HCT116 (cell line): ENCODE results near the gene KAZN. TPM values are rescaled to one million over a fixed set of nuclear protein-coding genes. Genes with fewer than 3 reads are reported as not detected.

Experiments
- ATAC-seq: fragments of 200-7000 bp; cut with Tn5 transposase; 2 replicates; pipeline ENCODE4 v1.9.1; 2020; ENCODE audit warnings: mild to moderate bottlenecking, moderate library complexity
- BruUV-seq: library from RNA; stranded (reverse); fragments of 400-500 nt; replicated peaks from 2 replicates; lab custom pipeline; 2021; lab: Mats Ljungman, UMichigan
- CTCF ChIA-PET: fragments of 300-600 bp; sonication (Branson Sonifier 250); formaldehyde crosslinking; loops from one replicate; lab custom pipeline; 2021; ENCODE audit warnings: antibody characterized with exemption; lab: Charles Lee
- POLR2A ChIA-PET: fragments of 300-600, 350-600 bp; sonication (Branson Sonifier 250); formaldehyde crosslinking; loops from one replicate; lab custom pipeline; 2021; ENCODE audit warnings: antibody characterized with exemption; lab: Charles Lee
- RAD21 ChIA-PET, 2 experiments: fragments of 300-600 bp; sonication (Branson Sonifier 250); formaldehyde crosslinking; loops; one replicate each; lab custom pipeline; 2023; ENCODE audit warnings: low total read pairs in 2 of 2; ENCODE audit not compliant: uncharacterized antibody in 2 of 2, unreplicated experiment in 2 of 2, low non-redundant PET in 1 of 2; lab: Charles Lee
- DNase-seq: peaks from one replicate; pipeline ENCODE4 v3.0.0-alpha.2; 2010; ENCODE audit warnings: low read depth, low spot score
- H2AFZ ChIP-seq: fragments of 200-600 bp; shearing (Covaris generic), sonication (generic); 2 replicates; pipeline ENCODE4 v1.6.1; 2017; ENCODE audit warnings: low read depth, mixed run types, mixed read lengths, antibody characterized with exemption, low read length; ENCODE audit not compliant: poor library complexity, severe bottlenecking
- H3K27ac ChIP-seq: 2 replicates; pipeline ENCODE4 v1.5.1; 2012; ENCODE audit warnings: low read depth, low read length
- H3K27me3 ChIP-seq: fragments of 200-600 bp; sonication (generic); 2 replicates; pipeline ENCODE4 v1.6.1; 2016; ENCODE audit warnings: mixed run types, low read length, mixed read lengths; ENCODE audit not compliant: insufficient read depth
- H3K36me3 ChIP-seq, 2 experiments: fragments of 200-500 bp in 1 of 2; fragments of 200-600 bp in 1 of 2; sonication (Bioruptor generic) in 1 of 2; sonication (generic) in 1 of 2; 2 replicates each; pipeline versions ENCODE4 v1.5.1 to v1.6.1; 2014 to 2016; ENCODE audit warnings: low read length in 2 of 2, inconsistent platforms in 1 of 2, mixed read lengths in 1 of 2, mixed run types in 1 of 2; ENCODE audit not compliant: insufficient read depth in 2 of 2, control insufficient read depth in 1 of 2
- H3K4me1 ChIP-seq, 2 experiments: fragments of 200-600 bp in 1 of 2; sonication (generic) in 1 of 2; 2 replicates each; pipeline versions ENCODE4 v1.5.1 to v1.6.1; 2012 to 2017; ENCODE audit warnings: low read length in 2 of 2, inconsistent platforms in 1 of 2, mild to moderate bottlenecking in 1 of 2, mixed read lengths in 1 of 2, mixed run types in 1 of 2, moderate library complexity in 1 of 2; ENCODE audit not compliant: insufficient read depth in 2 of 2, control insufficient read depth in 1 of 2
- H3K4me2 ChIP-seq: fragments of 200-600 bp; sonication (generic); 2 replicates; pipeline ENCODE4 v1.6.1; 2017; ENCODE audit warnings: mixed run types, low read length, mixed read lengths
- H3K4me3 ChIP-seq, 2 experiments: fragments of 200-600 bp in 1 of 2; sonication (generic) in 1 of 2; replicated peaks in 1 of 2; 2 replicates each; pipeline ENCODE4 v1.5.1; 2011 to 2016; ENCODE audit warnings: low read length in 2 of 2, control low read depth in 1 of 2, low read depth in 1 of 2, mild to moderate bottlenecking in 1 of 2, mixed read lengths in 1 of 2, mixed run types in 1 of 2
- H3K79me2 ChIP-seq: fragments of 200-600 bp; sonication (generic); 2 replicates; pipeline ENCODE4 v1.6.1; 2017; ENCODE audit warnings: mild to moderate bottlenecking, mixed run types, low read length, moderate library complexity, mixed read lengths; ENCODE audit not compliant: insufficient read depth
- H3K9ac ChIP-seq: fragments of 200-600 bp; sonication (generic); 2 replicates; pipeline ENCODE4 v1.6.1; 2016; ENCODE audit warnings: low read length, mixed read lengths
- H3K9me2 ChIP-seq: fragments of 200-600 bp; sonication (generic), shearing (Covaris generic); 2 replicates; pipeline ENCODE4 v1.6.1; 2017; ENCODE audit warnings: mixed run types, mild to moderate bottlenecking, moderate library complexity; ENCODE audit not compliant: insufficient read depth
- H3K9me3 ChIP-seq, 2 experiments: fragments of 200-500 bp in 1 of 2; fragments of 200-600 bp in 1 of 2; sonication (Bioruptor generic) in 1 of 2; sonication (generic) in 1 of 2; 2 replicates each; pipeline ENCODE4 v1.6.1; 2014 to 2017; ENCODE audit warnings: low read length in 2 of 2, mixed read lengths in 2 of 2, inconsistent platforms in 1 of 2, low read depth in 1 of 2, mild to moderate bottlenecking in 1 of 2, mixed run types in 1 of 2, moderate library complexity in 1 of 2; ENCODE audit not compliant: control insufficient read depth in 1 of 2, insufficient read depth in 1 of 2
- H4K20me1 ChIP-seq: fragments of 200-600 bp; sonication (generic), shearing (Covaris generic); 2 replicates; pipeline ENCODE4 v1.6.1; 2017; ENCODE audit warnings: mixed run types, mild to moderate bottlenecking, moderate library complexity; ENCODE audit not compliant: insufficient read depth
- CBX3 ChIP-seq: IDR thresholded peaks from 2 replicates; pipeline ENCODE4 v1.6.1; 2012; ENCODE audit warnings: low read depth
- CEBPB ChIP-seq: IDR thresholded peaks from 2 replicates; pipeline ENCODE4 v1.6.1; 2012; ENCODE audit warnings: low read depth
- EGR1 ChIP-seq: IDR thresholded peaks from 2 replicates; pipeline ENCODE4 v1.6.1; 2012; ENCODE audit warnings: low read depth
- ELF1 ChIP-seq: IDR thresholded peaks from 2 replicates; pipeline ENCODE4 v1.6.1; 2012; ENCODE audit warnings: low read depth, borderline replicate concordance
- EZH2 ChIP-seq: fragments of 200-600 bp; sonication (generic); IDR thresholded peaks from 2 replicates; pipeline ENCODE4 v1.6.1; 2017; ENCODE audit warnings: antibody characterized with exemption, mixed run types
- EZH2phosphoT487 ChIP-seq: fragments of 200-600 bp; IDR thresholded peaks from 2 replicates; pipeline ENCODE4 v1.6.1; 2018; ENCODE audit warnings: antibody characterized with exemption, borderline replicate concordance
- FOSL1 ChIP-seq: IDR thresholded peaks from 2 replicates; pipeline ENCODE4 v1.6.1; 2012; ENCODE audit warnings: low read depth
- MAX ChIP-seq: IDR thresholded peaks from 2 replicates; pipeline ENCODE4 v1.6.1; 2012
- POLR2A ChIP-seq: IDR thresholded peaks from 2 replicates; pipeline ENCODE4 v1.7.0; 2011; ENCODE audit warnings: borderline replicate concordance; ENCODE audit not compliant: insufficient read depth, insufficient read length; ENCODE audit errors: extremely low read depth
- POLR2AphosphoS5 ChIP-seq: IDR thresholded peaks from 2 replicates; pipeline ENCODE4 v1.6.1; 2011; ENCODE audit warnings: mild to moderate bottlenecking, low read depth, low read length, moderate library complexity
- RAD21 ChIP-seq: IDR thresholded peaks from 2 replicates; pipeline ENCODE4 v1.6.1; 2012; ENCODE audit warnings: low read depth, mild to moderate bottlenecking
- REST ChIP-seq: IDR thresholded peaks from 2 replicates; pipeline ENCODE4 v1.6.1; 2012; ENCODE audit warnings: low read depth
- SIN3A ChIP-seq: IDR thresholded peaks from 2 replicates; pipeline ENCODE4 v1.6.1; 2012; ENCODE audit warnings: low read depth
- SRF ChIP-seq: IDR thresholded peaks from 2 replicates; pipeline ENCODE4 v1.6.1; 2012; ENCODE audit warnings: low read depth
- TCF7L2 ChIP-seq: IDR thresholded peaks from 2 replicates; pipeline ENCODE4 v1.7.0; 2011; ENCODE audit warnings: borderline replicate concordance, inconsistent platforms; ENCODE audit not compliant: insufficient read depth, insufficient read length; ENCODE audit errors: extremely low read depth
- YY1 ChIP-seq: IDR thresholded peaks from 2 replicates; pipeline ENCODE4 v1.6.1; 2011; ENCODE audit warnings: low read length, low read depth, moderate library complexity, mild to moderate bottlenecking; ENCODE audit not compliant: insufficient replicate concordance; ENCODE audit errors: extremely low read depth
- ZBTB33 ChIP-seq: IDR thresholded peaks from 2 replicates; pipeline ENCODE4 v1.6.1; 2011; ENCODE audit warnings: mild to moderate bottlenecking, low read length, moderate library complexity; ENCODE audit not compliant: insufficient replicate concordance; ENCODE audit errors: extremely low read depth
- ZNF274 ChIP-seq: fragments of 200-500 bp; sonication (Bioruptor generic); IDR thresholded peaks from 2 replicates; pipeline ENCODE4 v1.6.1; 2014; ENCODE audit warnings: mild to moderate bottlenecking, low read depth, low read length, inconsistent platforms
- intact Hi-C: fragments of 100-400 bp; cut with micrococcal nuclease; formaldehyde crosslinking; loops from 2 replicates; pipeline ENCODE4 v1.10.0; 2022
- total RNA-seq: library from RNA; stranded (reverse); gene quantifications from one replicate; pipeline ENCODE4 v1.2.1, GENCODE V29; 2021; ENCODE audit not compliant: unreplicated experiment
- TF ChIP-seq, protein P1 (sequence below), 3 experiments: fragments of 200-600 bp in 1 of 3; sonication (generic) in 1 of 3; IDR thresholded peaks in 2 of 3; conservative IDR thresholded peaks in 1 of 3; 2 replicates each; pipeline ENCODE4 v1.5.1; 2012 to 2017; ENCODE audit warnings: low read depth in 2 of 3, low read length in 2 of 3, antibody characterized with exemption in 1 of 3, borderline replicate concordance in 1 of 3, control low read depth in 1 of 3, mild to moderate bottlenecking in 1 of 3, mixed read lengths in 1 of 3, mixed run types in 1 of 3, moderate library complexity in 1 of 3; ENCODE audit not compliant: insufficient read depth in 1 of 3

Gene KAZN
- total RNA-seq, 1 experiment from 2014 or later = 13.4 TPM

DNA sequence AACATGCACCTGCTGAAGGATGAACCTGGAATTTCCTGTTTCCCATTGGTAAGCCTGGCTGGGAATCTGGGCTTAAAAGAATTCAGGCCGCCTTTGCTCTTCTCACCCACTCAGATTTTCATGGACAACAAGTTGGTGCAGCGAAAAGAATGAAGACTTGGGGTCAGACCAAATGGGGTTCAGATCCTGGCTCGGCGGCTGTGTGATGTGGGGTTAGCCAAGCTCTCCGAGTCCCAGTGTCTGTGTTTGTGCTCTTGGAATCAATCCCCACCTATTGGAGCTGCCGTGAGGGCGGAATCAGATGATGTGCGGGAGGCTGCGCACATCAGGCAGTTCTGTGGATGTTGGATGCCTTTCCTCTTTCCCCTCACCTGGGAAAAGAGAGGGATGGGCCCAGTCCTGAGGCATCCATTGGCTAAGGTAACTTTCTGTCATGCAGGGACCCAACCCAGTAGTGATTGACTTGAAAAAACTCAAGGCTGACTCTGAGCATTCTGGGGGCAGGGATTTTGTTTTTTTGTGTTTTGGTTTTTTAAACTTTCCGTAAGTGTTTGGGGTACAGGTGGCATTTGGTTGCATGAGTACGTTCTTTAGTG is 228.3 kb downstream of the KAZN start:
- intact Hi-C loops = no loop called here
- ChIA-PET POLR2A (no interaction called here), RAD21 (no interaction called here), CTCF (no interaction called here)
- no peak for ATAC-seq
- TF ChIP-seq ZNF274 (no peak), EZH2phosphoT487 (no peak), SIN3A (no peak), FOSL1 (no peak), CBX3 (no peak), EGR1 (no peak), SRF (no peak), REST (no peak), CEBPB (no peak), RAD21 (no peak), EZH2 (no peak), ELF1 (no peak), YY1 (no peak), MAX (no peak), POLR2A (no peak), TCF7L2 (no peak), POLR2AphosphoS5 (no peak), ZBTB33 (no peak)
- TF ChIP-seq, protein P1, sequence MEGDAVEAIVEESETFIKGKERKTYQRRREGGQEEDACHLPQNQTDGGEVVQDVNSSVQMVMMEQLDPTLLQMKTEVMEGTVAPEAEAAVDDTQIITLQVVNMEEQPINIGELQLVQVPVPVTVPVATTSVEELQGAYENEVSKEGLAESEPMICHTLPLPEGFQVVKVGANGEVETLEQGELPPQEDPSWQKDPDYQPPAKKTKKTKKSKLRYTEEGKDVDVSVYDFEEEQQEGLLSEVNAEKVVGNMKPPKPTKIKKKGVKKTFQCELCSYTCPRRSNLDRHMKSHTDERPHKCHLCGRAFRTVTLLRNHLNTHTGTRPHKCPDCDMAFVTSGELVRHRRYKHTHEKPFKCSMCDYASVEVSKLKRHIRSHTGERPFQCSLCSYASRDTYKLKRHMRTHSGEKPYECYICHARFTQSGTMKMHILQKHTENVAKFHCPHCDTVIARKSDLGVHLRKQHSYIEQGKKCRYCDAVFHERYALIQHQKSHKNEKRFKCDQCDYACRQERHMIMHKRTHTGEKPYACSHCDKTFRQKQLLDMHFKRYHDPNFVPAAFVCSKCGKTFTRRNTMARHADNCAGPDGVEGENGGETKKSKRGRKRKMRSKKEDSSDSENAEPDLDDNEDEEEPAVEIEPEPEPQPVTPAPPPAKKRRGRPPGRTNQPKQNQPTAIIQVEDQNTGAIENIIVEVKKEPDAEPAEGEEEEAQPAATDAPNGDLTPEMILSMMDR (IDR thresholded peaks at IDR 0.05 in 2 of 3, conservative IDR thresholded peaks at IDR 0.05 in 1 of 3; ENCODE audit: borderline replicate concordance in 1 of 3, insufficient read depth in 1 of 3, low read depth in 2 of 3, low read length in 2 of 3) = no peak
- Histone ChIP-seq H3K9ac (no peak overlapping the region), H3K27me3 (no peaks in the 10 kb centered on the region), H3K36me3 (no peaks in the 10 kb centered on the region), H2AFZ (no peak overlapping the region), H3K79me2 (no peaks in the 10 kb centered on the region), H3K9me3 (no peaks in the 10 kb centered on the region), H3K4me3 (no peak overlapping the region), H3K4me1 (no peaks in the 10 kb centered on the region), H3K9me2 (no peaks in the 10 kb centered on the region), H4K20me1 (no peaks in the 10 kb centered on the region), H3K4me2 (no peak overlapping the region), H3K27ac (no peak overlapping the region)
- BruUV-seq = no TSS peak
- no peak for DNase-seq
